HG03575 (cell line): ENCODE measurements around the gene MPPED1.

Experiments used
- ATAC-seq: cut with Tn5 transposase; IDR thresholded peaks from one replicate; pipeline ENCODE4 v1.9.1; 2021; ENCODE audit not compliant: unreplicated experiment, insufficient number of reproducible peaks, low FRiP score; ENCODE audit errors: extremely low read depth

The MPPED1 gene

GRCh38 chr22:43390872-43391271 lies 20.9 kb upstream of the MPPED1 start:
- no peak for ATAC-seq

GRCh38 chr22:43391306-43391705 lies 20.5 kb upstream of the MPPED1 start:
- no peak for ATAC-seq

- ATAC-seq, result no peak
These were observed 19.3 kb upstream of the MPPED1 start for GRCh38 chr22:43392385-43392989.

GRCh38 chr22:43393132-43393843 lies 18.5 kb upstream of the MPPED1 start:
- ATAC-seq, result no peak

GRCh38 chr22:43393844-43394474 lies 17.9 kb upstream of the MPPED1 start:
- no peak for ATAC-seq

GRCh38 chr22:43395086-43395695 lies 16.6 kb upstream of the MPPED1 start:
- no peak for ATAC-seq

- no peak for ATAC-seq
These were observed 15.4 kb upstream of the MPPED1 start for GRCh38 chr22:43396321-43396933.

GRCh38 chr22:43396934-43397457 lies 14.8 kb upstream of the MPPED1 start:
- no peak for ATAC-seq

- ATAC-seq, result no peak
These were observed 14.0 kb upstream of the MPPED1 start for GRCh38 chr22:43397766-43398165.

GRCh38 chr22:43398246-43398645 lies 13.6 kb upstream of the MPPED1 start:
- no peak for ATAC-seq

- no peak for ATAC-seq
These were observed 12.9 kb upstream of the MPPED1 start for GRCh38 chr22:43398910-43399309.

GRCh38 chr22:43399338-43399979 lies 12.4 kb upstream of the MPPED1 start:
- no peak for ATAC-seq

- ATAC-seq, result no peak
These were observed 11.8 kb upstream of the MPPED1 start for GRCh38 chr22:43399980-43400358.

- ATAC-seq, result no peak
These were observed 11.4 kb upstream of the MPPED1 start for GRCh38 chr22:43400449-43400848.

- ATAC-seq, result no peak
These were observed 10.6 kb upstream of the MPPED1 start for GRCh38 chr22:43401233-43401632.

GRCh38 chr22:43401661-43402060 lies 10.2 kb upstream of the MPPED1 start:
- ATAC-seq, result no peak

GRCh38 chr22:43402128-43402527 lies 9.7 kb upstream of the MPPED1 start:
- no peak for ATAC-seq

GRCh38 chr22:43404673-43405385 lies 7.0 kb upstream of the MPPED1 start:
- no peak for ATAC-seq
